ENCODE results near the gene ISCA1.

The ISCA1 gene

DNA sequence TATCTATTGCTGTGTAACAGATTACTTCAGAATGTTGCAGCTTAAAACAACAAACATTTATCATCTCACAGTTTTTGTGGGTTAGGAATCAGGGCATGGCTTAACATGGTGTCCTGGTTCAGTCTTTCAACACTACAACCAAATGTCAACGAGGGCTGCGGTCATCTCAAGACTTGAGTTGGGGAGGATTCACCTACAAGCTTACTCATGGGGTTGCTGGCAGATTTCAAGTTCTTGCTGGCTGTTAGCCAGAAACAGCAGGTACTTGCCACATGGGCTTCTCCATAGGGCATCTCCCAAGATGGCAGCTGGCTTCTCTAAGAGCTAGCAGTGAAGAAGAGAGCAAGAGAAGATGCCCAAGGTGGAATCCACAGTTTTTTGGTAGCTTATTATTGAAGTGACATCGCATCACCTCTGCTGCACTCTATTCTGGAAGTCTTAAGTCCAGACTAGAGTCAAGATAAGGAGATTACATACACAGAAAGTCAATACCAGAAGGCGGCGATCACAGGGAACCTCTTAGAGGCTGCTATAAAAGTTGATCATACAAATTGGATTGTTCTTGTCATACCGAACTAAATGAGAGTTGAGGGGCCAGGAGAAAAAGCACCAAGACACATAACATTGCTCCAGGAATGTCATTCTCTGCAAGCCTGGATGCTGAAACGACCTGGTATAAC lies 65.1 kb downstream of the ISCA1 start:
- DNase-seq: no peak
